Measurements from ENCODE around the gene IL20RA.
A peak's percentile ranks its signal among the peaks of the same experiment; 100 is the strongest.
"Not testable (repeated sequence)": the region's sequence is repeated elsewhere in the genome, so short reads cannot be mapped to it uniquely, and the experiment has no call there.

IL20RA gene

GRCh38 chr6:136971609-136972008 lies 73.2 kb downstream of the IL20RA start:
- no peak for DNase-seq (ENCODE audit: low spot score)

GRCh38 chr6:136969930-136970329 lies 74.8 kb downstream of the IL20RA start:
- no peak for DNase-seq (ENCODE audit: low spot score)

- no peak for DNase-seq (ENCODE audit: low spot score)
Measured at GRCh38 chr6:136969433-136969832, 75.3 kb downstream of the IL20RA start.

DNA sequence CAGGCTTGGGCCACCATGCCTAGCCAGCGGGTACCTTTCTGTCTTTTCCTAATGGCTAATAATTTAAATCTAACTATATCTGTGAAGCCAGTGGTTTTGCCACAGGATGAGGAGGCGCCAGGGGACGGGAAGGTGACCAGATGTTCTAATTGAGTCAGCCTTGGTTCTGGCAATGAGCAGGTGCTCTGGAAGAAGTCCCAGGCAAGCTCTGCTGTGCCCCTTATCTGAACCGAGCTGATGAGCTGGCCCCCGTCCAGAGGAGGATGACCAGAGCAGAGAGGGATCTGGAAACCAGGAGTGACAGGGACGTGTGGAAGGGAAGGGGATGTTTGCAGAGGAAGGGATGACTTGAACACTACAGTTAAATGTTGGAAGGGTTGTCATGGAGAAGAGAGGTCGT lies 75.9 kb downstream of the IL20RA start:
- no peak for DNase-seq (ENCODE audit: low spot score)

DNA sequence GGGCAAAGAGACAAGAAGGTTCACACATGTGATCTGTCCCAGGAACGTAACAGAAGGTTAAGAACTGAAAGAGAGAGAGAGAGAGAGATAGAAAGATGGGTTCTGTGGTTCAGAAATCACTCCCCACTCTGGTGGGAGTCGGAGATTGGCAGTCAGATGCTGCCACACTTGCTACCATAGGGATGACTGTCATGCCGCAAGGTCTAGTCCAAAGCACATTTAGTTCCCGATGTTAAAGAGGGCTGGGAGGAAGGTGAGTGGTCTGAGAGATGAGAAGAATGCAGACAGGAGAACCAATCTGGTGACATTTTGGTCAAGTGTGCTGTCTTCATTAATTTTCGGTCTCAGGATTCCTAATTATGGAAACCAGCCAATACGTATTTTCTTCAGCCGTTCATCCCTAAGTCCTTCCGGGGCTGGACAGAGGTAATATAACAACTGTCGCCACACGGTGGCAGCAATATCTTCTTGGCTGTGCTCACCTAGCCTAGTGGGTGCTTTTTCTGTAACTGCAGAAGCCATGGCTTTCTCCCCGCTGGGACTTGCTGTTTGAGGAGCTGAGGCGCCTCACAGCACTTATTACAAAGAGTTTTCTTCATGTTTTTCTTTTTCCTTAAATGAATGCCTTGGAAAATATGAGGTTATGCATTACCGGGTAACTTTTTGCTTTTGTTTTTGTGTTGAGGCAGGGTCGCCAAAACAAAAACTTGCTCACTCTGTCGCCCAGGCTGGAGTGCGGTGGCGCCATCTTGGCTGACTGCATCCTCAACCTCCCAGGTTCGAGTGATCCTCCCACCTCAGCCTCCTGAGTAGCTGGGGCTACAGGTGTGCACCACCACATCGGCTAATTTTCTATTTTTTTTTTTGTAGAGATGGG lies 76.7 kb downstream of the IL20RA start:
- no peak for DNase-seq (ENCODE audit: low spot score)

- DNase-seq (ENCODE audit: low spot score): no peak
Measured at GRCh38 chr6:136964398-136964797, 80.4 kb downstream of the IL20RA start.

GRCh38 chr6:136963259-136963658 lies 81.5 kb downstream of the IL20RA start:
- no peak for DNase-seq (ENCODE audit: low spot score)

GRCh38 chr6:136962661-136963060 lies 82.1 kb downstream of the IL20RA start:
- DNase-seq (ENCODE audit: low spot score): no peak

GRCh38 chr6:136961848-136962247 lies 82.9 kb downstream of the IL20RA start:
- peak; percentile 17 for DNase-seq (ENCODE audit: low spot score)

- DNase-seq (ENCODE audit: low spot score): no peak
Measured at GRCh38 chr6:136960781-136961180, 84.0 kb downstream of the IL20RA start.

GRCh38 chr6:136959935-136960334 lies 84.8 kb downstream of the IL20RA start:
- not testable (repeated sequence) for DNase-seq (ENCODE audit: low spot score)

DNA sequence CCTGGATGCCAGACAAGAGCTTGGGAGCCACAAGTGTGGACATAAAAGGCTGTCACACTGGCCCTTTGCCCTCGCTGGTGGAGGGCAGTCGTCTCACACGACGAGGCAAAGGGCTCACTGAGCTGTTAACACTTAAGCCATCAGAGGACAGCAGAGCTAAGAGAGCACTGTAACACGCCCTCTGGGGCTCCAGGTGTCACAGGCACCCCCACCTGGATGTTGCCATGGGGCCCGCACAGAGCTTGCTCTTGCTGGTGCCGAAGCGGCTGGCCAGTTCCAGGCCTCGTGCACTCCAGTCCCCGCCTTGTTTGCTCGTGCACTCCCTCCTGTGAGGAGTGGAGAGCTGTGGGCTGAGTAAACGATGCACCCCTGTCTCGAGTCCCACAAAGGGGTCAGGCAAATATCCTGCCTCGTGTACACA lies 85.3 kb downstream of the IL20RA start:
- no peak for DNase-seq (ENCODE audit: low spot score)

- no peak for DNase-seq (ENCODE audit: low spot score)
Measured at GRCh38 chr6:136958168-136958567, 86.6 kb downstream of the IL20RA start.

- no peak for DNase-seq (ENCODE audit: low spot score)
Measured at GRCh38 chr6:136956590-136957544, 87.9 kb downstream of the IL20RA start.

DNA sequence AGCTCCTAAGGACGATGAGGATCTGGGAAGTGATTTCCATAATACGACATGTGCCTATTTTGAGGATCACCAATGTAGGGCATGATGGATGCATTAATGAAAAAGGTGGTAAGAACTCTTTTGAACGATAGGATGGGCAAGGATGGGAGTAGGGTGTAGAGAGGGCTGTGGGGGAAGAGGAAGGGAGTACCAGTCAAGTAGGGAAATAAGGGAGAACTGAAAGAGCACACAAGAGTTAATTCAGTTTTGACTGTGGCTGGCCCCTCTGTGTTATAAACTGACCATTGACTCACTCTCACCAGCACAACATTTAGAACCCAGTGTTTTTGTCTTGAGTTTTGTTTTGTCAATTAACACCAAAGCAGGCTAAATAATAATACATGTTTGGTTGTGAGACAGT lies 89.6 kb downstream of the IL20RA start:
- DNase-seq (ENCODE audit: low spot score): no peak

DNA sequence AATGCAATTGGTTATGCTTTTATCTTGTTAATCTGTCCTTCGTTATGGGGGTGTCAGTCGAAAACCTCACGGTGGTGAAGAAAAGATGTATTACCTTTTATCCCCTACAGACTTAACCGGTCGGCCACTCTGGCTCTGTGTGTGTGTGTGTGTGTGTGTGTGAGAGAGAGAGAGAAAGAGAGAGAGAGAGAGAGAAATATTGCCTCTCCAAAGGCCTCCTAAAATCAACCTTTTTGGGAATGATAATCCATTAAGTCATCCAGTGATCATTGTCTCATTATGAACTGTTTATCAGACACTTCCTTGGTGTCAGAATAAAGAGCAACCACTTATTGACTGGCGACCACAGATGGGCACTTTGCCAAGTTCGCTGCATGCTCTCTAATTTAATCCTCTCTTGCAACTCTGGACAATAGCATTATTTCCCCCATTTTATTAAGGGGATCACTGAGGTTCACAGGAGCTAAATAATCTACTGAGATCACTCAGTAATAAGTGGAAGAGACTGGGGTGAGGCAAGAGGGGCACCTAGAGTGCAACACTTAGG lies 92.0 kb downstream of the IL20RA start:
- DNase-seq (ENCODE audit: low spot score): no peak

DNA sequence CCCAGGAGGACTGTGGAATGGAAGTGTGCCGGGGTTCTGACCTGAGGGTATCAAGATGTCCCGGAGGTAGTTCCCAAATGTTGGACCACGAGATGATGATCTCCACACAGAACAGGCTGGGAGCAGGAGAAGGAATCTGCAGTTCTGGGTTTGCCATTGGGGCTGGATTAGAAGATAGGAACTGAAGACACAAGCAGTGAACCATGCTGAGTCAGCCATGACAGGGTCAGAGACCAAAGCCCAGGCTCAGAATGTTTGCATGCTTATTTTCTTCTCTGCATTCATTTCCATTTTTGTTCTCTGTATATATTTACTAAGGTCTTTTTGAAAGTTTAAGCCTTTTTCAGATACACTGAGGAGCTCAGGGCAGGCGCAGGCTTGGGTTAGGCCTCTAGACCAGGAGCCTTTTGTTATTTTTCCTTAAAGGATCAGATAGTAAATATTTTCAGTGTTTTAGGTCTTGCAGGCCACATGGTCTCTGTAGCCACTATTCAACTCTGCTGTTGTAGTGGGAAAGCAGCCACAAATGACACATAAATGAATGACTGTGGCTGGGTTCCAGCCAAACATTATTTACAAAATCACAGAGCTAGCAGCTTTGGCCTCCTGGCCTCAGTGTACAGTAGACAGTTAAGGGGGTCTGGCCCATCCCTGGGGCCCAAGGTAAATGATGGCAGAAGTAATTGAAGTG lies 94.2 kb downstream of the IL20RA start:
- DNase-seq (ENCODE audit: low spot score): no peak
